ENCODE data around the gene PRCP.

DNA sequence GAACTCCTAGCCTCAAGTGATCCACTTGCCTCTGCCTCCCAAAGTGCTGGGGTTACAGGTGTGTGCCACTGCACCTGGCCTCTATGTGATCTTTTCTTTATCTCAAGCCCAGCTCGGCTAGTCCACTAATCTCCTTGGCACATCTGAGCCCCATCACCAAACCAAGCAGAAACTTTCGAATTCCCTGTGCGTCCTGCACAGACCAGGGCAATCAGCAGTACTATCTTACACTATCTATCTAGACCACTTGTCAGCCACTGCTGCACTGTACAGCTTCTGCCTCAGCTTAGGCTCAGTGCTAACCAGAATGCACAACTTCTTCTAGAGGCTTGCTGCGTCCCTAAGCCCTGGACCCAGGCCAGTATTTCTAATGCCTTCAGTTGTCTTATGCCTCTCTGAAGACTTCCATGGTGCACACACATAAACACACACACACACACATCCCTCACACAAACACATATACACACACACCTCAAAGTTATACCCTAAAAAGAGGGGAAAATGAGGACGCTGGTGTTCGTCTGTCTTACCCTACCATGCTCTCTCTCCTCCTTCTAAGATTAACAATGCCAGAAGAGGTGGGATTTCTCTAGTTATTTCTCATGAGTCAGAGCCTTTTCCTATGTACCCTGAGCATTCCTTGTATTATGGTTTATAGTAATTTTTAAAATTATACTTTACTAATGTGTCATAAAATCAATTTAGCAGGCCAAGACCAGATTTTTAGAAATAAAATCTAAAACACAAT lies 107.2 kb downstream of the PRCP start:
- TF ChIP-seq, protein P1, sequence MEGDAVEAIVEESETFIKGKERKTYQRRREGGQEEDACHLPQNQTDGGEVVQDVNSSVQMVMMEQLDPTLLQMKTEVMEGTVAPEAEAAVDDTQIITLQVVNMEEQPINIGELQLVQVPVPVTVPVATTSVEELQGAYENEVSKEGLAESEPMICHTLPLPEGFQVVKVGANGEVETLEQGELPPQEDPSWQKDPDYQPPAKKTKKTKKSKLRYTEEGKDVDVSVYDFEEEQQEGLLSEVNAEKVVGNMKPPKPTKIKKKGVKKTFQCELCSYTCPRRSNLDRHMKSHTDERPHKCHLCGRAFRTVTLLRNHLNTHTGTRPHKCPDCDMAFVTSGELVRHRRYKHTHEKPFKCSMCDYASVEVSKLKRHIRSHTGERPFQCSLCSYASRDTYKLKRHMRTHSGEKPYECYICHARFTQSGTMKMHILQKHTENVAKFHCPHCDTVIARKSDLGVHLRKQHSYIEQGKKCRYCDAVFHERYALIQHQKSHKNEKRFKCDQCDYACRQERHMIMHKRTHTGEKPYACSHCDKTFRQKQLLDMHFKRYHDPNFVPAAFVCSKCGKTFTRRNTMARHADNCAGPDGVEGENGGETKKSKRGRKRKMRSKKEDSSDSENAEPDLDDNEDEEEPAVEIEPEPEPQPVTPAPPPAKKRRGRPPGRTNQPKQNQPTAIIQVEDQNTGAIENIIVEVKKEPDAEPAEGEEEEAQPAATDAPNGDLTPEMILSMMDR (IDR thresholded peaks at IDR 0.05 in 4 of 5, conservative IDR thresholded peaks at IDR 0.05 in 1 of 5) = no peak
- no peak for TF ChIP-seq POLR2A (IDR thresholded peaks at IDR 0.05)
